ENCODE results near the gene PAX2. TPM values are rescaled to one million over a fixed set of nuclear protein-coding genes. Genes with fewer than 3 reads are reported as not detected.

The PAX2 gene
- total and polyA plus RNA-seq, 2 of the 13 experiments (the other 11 are each of a cell fraction or from before 2014, with no cell fraction given): not detected

DNA sequence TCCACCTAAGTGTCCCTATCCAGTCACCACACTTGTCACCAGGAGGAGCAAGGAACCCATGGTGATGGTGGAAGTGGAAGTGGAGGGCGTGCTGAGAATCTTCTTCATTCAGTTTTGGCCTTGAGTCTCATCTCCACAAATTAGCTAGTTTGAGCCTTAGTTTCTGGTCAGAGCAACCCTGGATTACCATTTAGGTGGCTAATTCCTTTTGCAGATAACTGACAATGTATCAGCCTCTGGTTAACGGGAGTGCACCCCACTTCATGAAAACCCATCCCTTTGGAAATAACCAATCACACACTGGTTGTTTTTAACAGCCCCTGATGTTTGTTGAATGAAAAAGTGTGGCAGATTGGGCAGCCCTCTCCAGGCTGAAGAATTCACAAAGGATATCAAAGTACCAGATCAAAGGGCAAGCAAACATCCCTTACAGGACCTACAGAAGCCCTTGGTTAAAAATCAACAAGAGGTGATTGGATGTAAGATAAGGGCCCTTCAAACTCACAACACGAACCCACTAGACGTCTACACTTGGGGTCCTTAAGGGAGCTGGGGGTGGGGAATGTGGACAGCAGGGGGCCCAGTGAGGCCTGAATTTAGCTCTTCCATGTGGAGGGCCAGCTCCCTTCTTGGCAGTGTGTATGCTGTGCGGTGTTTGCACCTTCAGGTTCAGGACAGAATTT is 130.2 kb downstream of the PAX2 start (continued):
- TF ChIP-seq, protein P1, sequence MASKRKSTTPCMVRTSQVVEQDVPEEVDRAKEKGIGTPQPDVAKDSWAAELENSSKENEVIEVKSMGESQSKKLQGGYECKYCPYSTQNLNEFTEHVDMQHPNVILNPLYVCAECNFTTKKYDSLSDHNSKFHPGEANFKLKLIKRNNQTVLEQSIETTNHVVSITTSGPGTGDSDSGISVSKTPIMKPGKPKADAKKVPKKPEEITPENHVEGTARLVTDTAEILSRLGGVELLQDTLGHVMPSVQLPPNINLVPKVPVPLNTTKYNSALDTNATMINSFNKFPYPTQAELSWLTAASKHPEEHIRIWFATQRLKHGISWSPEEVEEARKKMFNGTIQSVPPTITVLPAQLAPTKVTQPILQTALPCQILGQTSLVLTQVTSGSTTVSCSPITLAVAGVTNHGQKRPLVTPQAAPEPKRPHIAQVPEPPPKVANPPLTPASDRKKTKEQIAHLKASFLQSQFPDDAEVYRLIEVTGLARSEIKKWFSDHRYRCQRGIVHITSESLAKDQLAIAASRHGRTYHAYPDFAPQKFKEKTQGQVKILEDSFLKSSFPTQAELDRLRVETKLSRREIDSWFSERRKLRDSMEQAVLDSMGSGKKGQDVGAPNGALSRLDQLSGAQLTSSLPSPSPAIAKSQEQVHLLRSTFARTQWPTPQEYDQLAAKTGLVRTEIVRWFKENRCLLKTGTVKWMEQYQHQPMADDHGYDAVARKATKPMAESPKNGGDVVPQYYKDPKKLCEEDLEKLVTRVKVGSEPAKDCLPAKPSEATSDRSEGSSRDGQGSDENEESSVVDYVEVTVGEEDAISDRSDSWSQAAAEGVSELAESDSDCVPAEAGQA (IDR thresholded peaks at IDR 0.05; ENCODE audit: low read depth): no peak
- TF ChIP-seq, protein P1 (CRISPR knock-in tag; IDR thresholded peaks at IDR 0.05; ENCODE audit: borderline replicate concordance): peak; percentile 43; the same call in 1 of the 2 replicates
- TF ChIP-seq HNRNPLL (IDR thresholded peaks at IDR 0.05; ENCODE audit: low read depth, low read length, poor library complexity, severe bottlenecking): no peak
- TF ChIP-seq NBN (conservative IDR thresholded peaks at IDR 0.05): no peak
- TF ChIP-seq, protein P2, sequence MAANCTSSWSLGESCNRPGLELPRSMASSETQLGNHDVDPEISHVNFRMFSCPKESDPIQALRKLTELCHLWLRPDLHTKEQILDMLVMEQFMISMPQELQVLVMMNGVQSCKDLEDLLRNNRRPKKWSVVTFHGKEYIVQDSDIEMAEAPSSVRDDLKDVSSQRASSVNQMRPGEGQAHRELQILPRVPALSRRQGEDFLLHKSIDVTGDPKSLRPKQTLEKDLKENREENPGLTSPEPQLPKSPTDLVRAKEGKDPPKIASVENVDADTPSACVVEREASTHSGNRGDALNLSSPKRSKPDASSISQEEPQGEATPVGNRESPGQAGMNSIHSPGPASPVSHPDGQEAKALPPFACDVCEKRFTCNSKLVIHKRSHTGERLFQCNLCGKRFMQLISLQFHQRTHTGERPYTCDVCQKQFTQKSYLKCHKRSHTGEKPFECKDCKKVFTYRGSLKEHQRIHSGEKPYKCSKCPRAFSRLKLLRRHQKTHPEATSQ (CRISPR knock-in tag; IDR thresholded peaks at IDR 0.05; ENCODE audit: borderline replicate concordance): no peak
- TF ChIP-seq, protein P3, sequence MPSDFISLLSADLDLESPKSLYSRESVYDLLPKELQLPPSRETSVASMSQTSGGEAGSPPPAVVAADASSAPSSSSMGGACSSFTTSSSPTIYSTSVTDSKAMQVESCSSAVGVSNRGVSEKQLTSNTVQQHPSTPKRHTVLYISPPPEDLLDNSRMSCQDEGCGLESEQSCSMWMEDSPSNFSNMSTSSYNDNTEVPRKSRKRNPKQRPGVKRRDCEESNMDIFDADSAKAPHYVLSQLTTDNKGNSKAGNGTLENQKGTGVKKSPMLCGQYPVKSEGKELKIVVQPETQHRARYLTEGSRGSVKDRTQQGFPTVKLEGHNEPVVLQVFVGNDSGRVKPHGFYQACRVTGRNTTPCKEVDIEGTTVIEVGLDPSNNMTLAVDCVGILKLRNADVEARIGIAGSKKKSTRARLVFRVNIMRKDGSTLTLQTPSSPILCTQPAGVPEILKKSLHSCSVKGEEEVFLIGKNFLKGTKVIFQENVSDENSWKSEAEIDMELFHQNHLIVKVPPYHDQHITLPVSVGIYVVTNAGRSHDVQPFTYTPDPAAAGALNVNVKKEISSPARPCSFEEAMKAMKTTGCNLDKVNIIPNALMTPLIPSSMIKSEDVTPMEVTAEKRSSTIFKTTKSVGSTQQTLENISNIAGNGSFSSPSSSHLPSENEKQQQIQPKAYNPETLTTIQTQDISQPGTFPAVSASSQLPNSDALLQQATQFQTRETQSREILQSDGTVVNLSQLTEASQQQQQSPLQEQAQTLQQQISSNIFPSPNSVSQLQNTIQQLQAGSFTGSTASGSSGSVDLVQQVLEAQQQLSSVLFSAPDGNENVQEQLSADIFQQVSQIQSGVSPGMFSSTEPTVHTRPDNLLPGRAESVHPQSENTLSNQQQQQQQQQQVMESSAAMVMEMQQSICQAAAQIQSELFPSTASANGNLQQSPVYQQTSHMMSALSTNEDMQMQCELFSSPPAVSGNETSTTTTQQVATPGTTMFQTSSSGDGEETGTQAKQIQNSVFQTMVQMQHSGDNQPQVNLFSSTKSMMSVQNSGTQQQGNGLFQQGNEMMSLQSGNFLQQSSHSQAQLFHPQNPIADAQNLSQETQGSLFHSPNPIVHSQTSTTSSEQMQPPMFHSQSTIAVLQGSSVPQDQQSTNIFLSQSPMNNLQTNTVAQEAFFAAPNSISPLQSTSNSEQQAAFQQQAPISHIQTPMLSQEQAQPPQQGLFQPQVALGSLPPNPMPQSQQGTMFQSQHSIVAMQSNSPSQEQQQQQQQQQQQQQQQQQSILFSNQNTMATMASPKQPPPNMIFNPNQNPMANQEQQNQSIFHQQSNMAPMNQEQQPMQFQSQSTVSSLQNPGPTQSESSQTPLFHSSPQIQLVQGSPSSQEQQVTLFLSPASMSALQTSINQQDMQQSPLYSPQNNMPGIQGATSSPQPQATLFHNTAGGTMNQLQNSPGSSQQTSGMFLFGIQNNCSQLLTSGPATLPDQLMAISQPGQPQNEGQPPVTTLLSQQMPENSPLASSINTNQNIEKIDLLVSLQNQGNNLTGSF (CRISPR knock-in tag; IDR thresholded peaks at IDR 0.05): no peak
- TF ChIP-seq, protein P4, sequence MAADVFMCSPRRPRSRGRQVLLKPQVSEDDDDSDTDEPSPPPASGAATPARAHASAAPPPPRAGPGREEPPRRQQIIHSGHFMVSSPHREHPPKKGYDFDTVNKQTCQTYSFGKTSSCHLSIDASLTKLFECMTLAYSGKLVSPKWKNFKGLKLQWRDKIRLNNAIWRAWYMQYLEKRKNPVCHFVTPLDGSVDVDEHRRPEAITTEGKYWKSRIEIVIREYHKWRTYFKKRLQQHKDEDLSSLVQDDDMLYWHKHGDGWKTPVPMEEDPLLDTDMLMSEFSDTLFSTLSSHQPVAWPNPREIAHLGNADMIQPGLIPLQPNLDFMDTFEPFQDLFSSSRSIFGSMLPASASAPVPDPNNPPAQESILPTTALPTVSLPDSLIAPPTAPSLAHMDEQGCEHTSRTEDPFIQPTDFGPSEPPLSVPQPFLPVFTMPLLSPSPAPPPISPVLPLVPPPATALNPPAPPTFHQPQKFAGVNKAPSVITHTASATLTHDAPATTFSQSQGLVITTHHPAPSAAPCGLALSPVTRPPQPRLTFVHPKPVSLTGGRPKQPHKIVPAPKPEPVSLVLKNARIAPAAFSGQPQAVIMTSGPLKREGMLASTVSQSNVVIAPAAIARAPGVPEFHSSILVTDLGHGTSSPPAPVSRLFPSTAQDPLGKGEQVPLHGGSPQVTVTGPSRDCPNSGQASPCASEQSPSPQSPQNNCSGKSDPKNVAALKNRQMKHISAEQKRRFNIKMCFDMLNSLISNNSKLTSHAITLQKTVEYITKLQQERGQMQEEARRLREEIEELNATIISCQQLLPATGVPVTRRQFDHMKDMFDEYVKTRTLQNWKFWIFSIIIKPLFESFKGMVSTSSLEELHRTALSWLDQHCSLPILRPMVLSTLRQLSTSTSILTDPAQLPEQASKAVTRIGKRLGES (CRISPR knock-in tag; IDR thresholded peaks at IDR 0.05; ENCODE audit: borderline replicate concordance): no peak
- peak; percentile 66; the same call in 1 of the 2 replicates for TF ChIP-seq ZNF264 (CRISPR knock-in tag; IDR thresholded peaks at IDR 0.05)
- peak; percentile 65; the same call in 1 of the 2 replicates for TF ChIP-seq PHF21A (CRISPR knock-in tag; IDR thresholded peaks at IDR 0.05)
- TF ChIP-seq MAFG (CRISPR knock-in tag; IDR thresholded peaks at IDR 0.05): no peak
- TF ChIP-seq RBM22 (optimal IDR thresholded peaks at IDR 0.05; ENCODE audit: low read length): no peak
- no peak for TF ChIP-seq ZNF766 (CRISPR knock-in tag; IDR thresholded peaks at IDR 0.05; ENCODE audit: borderline replicate concordance)
- peak; percentile 45 for TF ChIP-seq XRCC5 (optimal IDR thresholded peaks at IDR 0.05; ENCODE audit: low read length)

Measured in HepG2 (cell line).